Karpas-422 (cell line): ENCODE data around the gene FAM120B. TPM values are rescaled to one million over a fixed set of nuclear protein-coding genes. Genes with fewer than 3 reads are reported as not detected.

ENCODE experiments used
- DNase-seq: peaks from one replicate; pipeline ENCODE4 v3.0.0-alpha.2; 2015
- H2AFZ ChIP-seq: fragments of 200-600 bp; sonication (generic); 2 replicates; pipeline ENCODE4 v1.6.1; 2014; ENCODE audit warnings: antibody characterized with exemption, low read length, mixed read lengths
- H3K27ac ChIP-seq: fragments of 200-600 bp; sonication (generic); 2 replicates; pipeline ENCODE4 v1.5.1; 2014; ENCODE audit warnings: mild to moderate bottlenecking, low read length, moderate library complexity
- H3K27me3 ChIP-seq: fragments of 200-600 bp; sonication (generic); 2 replicates; pipeline ENCODE4 v1.6.1; 2014; ENCODE audit warnings: low read length, mixed read lengths
- H3K36me3 ChIP-seq: fragments of 200-600 bp; sonication (generic); 2 replicates; pipeline ENCODE4 v1.6.1; 2014; ENCODE audit warnings: low read length, mixed read lengths; ENCODE audit not compliant: insufficient read depth
- H3K4me1 ChIP-seq: fragments of 200-600 bp; sonication (generic); 2 replicates; pipeline ENCODE4 v1.6.1; 2014; ENCODE audit warnings: mild to moderate bottlenecking, low read length, mixed read lengths
- H3K4me2 ChIP-seq: fragments of 200-600 bp; sonication (generic); 2 replicates; pipeline ENCODE4 v1.6.1; 2014; ENCODE audit warnings: low read length, low read depth, mild to moderate bottlenecking; ENCODE audit not compliant: poor library complexity, severe bottlenecking
- H3K4me3 ChIP-seq: fragments of 200-600 bp; sonication (generic); 2 replicates; pipeline ENCODE4 v1.5.1; 2014; ENCODE audit warnings: mild to moderate bottlenecking, antibody characterized with exemption, low read length, mixed read lengths
- H3K79me2 ChIP-seq: fragments of 200-600 bp; sonication (generic); 2 replicates; pipeline ENCODE4 v1.6.1; 2014; ENCODE audit warnings: mild to moderate bottlenecking, low read length, mixed read lengths
- H3K9ac ChIP-seq: fragments of 200-600 bp; sonication (generic); 2 replicates; pipeline ENCODE4 v1.6.0; 2014; ENCODE audit warnings: low read length
- H3K9me2 ChIP-seq: fragments of 200-600 bp; sonication (generic), shearing (Covaris generic); replicated peaks from 2 replicates; pipeline ENCODE4 v1.6.0; 2014; ENCODE audit warnings: mild to moderate bottlenecking, low read length, moderate library complexity; ENCODE audit not compliant: insufficient read depth
- H3K9me3 ChIP-seq: fragments of 300-700, 200-600 bp; sonication (generic); 2 replicates; pipeline ENCODE4 v1.6.1; 2014; ENCODE audit warnings: low read length, mixed read lengths
- H4K20me1 ChIP-seq: fragments of 200-600 bp; sonication (generic); 2 replicates; pipeline ENCODE4 v1.6.1; 2014; ENCODE audit warnings: mild to moderate bottlenecking, antibody characterized with exemption, low read length, low read depth; ENCODE audit not compliant: insufficient read depth
- total RNA-seq: library from RNA; depleted of rRNA; stranded (reverse); fragments of >200 nt; shearing (Covaris generic); gene quantifications from 2 replicates; pipeline ENCODE4 v1.2.3, GENCODE V29; 2014; ENCODE audit warnings: low replicate concordance

Gene FAM120B
- total RNA-seq, 1 experiment from 2014 or later = 32.1 TPM

- no peaks in the 10 kb centered on the region for H3K79me2 ChIP-seq
- H3K4me1 ChIP-seq = no peaks in the 10 kb centered on the region
- H3K27me3 ChIP-seq = no peaks in the 10 kb centered on the region
- no peak overlapping the region for H2AFZ ChIP-seq
- H3K4me2 ChIP-seq = no peak overlapping the region
- H3K9ac ChIP-seq = no peak overlapping the region
- no peaks in the 10 kb centered on the region for H3K9me2 ChIP-seq
- no peak for DNase-seq
- H3K36me3 ChIP-seq = no peaks in the 10 kb centered on the region
- no peaks in the 10 kb centered on the region for H3K9me3 ChIP-seq
- H3K27ac ChIP-seq = no peak overlapping the region
- no peak overlapping the region for H3K4me3 ChIP-seq
- no peaks in the 10 kb centered on the region for H4K20me1 ChIP-seq
These were observed 131.3 kb downstream of the FAM120B start for GRCh38 chr6:170437719-170438401.

GRCh38 chr6:170438402-170438753 is 131.8 kb downstream of the FAM120B start:
- no peak overlapping the region for H3K4me2 ChIP-seq
- no peaks in the 10 kb centered on the region for H3K4me1 ChIP-seq
- no peaks in the 10 kb centered on the region for H3K36me3 ChIP-seq
- no peak overlapping the region for H3K9ac ChIP-seq
- DNase-seq = peak; percentile 58
- no peak overlapping the region for H2AFZ ChIP-seq
- H3K27me3 ChIP-seq = no peaks in the 10 kb centered on the region
- no peaks in the 10 kb centered on the region for H3K9me2 ChIP-seq
- H3K27ac ChIP-seq = no peak overlapping the region
- H4K20me1 ChIP-seq = no peaks in the 10 kb centered on the region
- no peak overlapping the region for H3K4me3 ChIP-seq
- H3K79me2 ChIP-seq = no peaks in the 10 kb centered on the region
- no peaks in the 10 kb centered on the region for H3K9me3 ChIP-seq

- no peak overlapping the region for H3K9ac ChIP-seq
- H3K79me2 ChIP-seq = no peaks in the 10 kb centered on the region
- no peaks in the 10 kb centered on the region for H4K20me1 ChIP-seq
- no peak overlapping the region for H3K27ac ChIP-seq
- no peaks in the 10 kb centered on the region for H3K9me2 ChIP-seq
- H3K27me3 ChIP-seq = no peaks in the 10 kb centered on the region
- no peak overlapping the region for H3K4me3 ChIP-seq
- no peak for DNase-seq
- H3K9me3 ChIP-seq = no peaks in the 10 kb centered on the region
- no peaks in the 10 kb centered on the region for H3K36me3 ChIP-seq
- no peaks in the 10 kb centered on the region for H3K4me1 ChIP-seq
- no peak overlapping the region for H3K4me2 ChIP-seq
- no peak overlapping the region for H2AFZ ChIP-seq
These were observed 132.3 kb downstream of the FAM120B start for GRCh38 chr6:170438861-170439260.

- Histone ChIP-seq H3K27me3 (no peaks in the 10 kb centered on the region), H3K9ac (no peak overlapping the region), H3K4me3 (no peak overlapping the region), H3K9me2 (no peaks in the 10 kb centered on the region), H3K4me1 (no peaks in the 10 kb centered on the region), H3K9me3 (no peaks in the 10 kb centered on the region), H2AFZ (no peak overlapping the region), H3K27ac (no peak overlapping the region), H3K4me2 (no peak overlapping the region), H3K36me3 (no peaks in the 10 kb centered on the region), H3K79me2 (no peaks in the 10 kb centered on the region), H4K20me1 (no peaks in the 10 kb centered on the region)
- no peak for DNase-seq
These were observed 133.1 kb downstream of the FAM120B start for GRCh38 chr6:170439366-170440361.

- Histone ChIP-seq H3K4me3 (no peak overlapping the region), H3K9me2 (no peaks in the 10 kb centered on the region), H3K9me3 (no peaks in the 10 kb centered on the region), H2AFZ (no peak overlapping the region), H3K4me1 (no peaks in the 10 kb centered on the region), H4K20me1 (no peaks in the 10 kb centered on the region), H3K36me3 (no peaks in the 10 kb centered on the region), H3K4me2 (no peak overlapping the region), H3K79me2 (no peaks in the 10 kb centered on the region), H3K27ac (no peak overlapping the region), H3K9ac (no peak overlapping the region), H3K27me3 (no peaks in the 10 kb centered on the region)
- no peak for DNase-seq
These were observed 133.9 kb downstream of the FAM120B start for GRCh38 chr6:170440437-170440836.

GRCh38 chr6:170441316-170441715 is 134.8 kb downstream of the FAM120B start:
- Histone ChIP-seq H4K20me1 (no peaks in the 10 kb centered on the region), H2AFZ (no peak overlapping the region), H3K4me2 (no peak overlapping the region), H3K27ac (no peak overlapping the region), H3K36me3 (no peaks in the 10 kb centered on the region), H3K79me2 (no peaks in the 10 kb centered on the region), H3K4me3 (no peak overlapping the region), H3K4me1 (no peaks in the 10 kb centered on the region), H3K27me3 (no peaks in the 10 kb centered on the region), H3K9me2 (no peaks in the 10 kb centered on the region), H3K9me3 (no peaks in the 10 kb centered on the region), H3K9ac (no peak overlapping the region)
- DNase-seq = no peak

GRCh38 chr6:170442596-170442995 is 136.0 kb downstream of the FAM120B start:
- no peaks in the 10 kb centered on the region for H4K20me1 ChIP-seq
- H3K4me3 ChIP-seq = no peak overlapping the region
- H3K79me2 ChIP-seq = no peaks in the 10 kb centered on the region
- H3K27ac ChIP-seq = no peak overlapping the region
- no peaks in the 10 kb centered on the region for H3K9me2 ChIP-seq
- no peaks in the 10 kb centered on the region for H3K27me3 ChIP-seq
- H3K9ac ChIP-seq = no peak overlapping the region
- no peak overlapping the region for H3K4me2 ChIP-seq
- H3K4me1 ChIP-seq = no peaks in the 10 kb centered on the region
- no peak for DNase-seq
- H2AFZ ChIP-seq = no peak overlapping the region
- no peaks in the 10 kb centered on the region for H3K36me3 ChIP-seq
- H3K9me3 ChIP-seq = no peaks in the 10 kb centered on the region

- Histone ChIP-seq H3K36me3 (no peaks in the 10 kb centered on the region), H3K4me2 (no peak overlapping the region), H3K27me3 (no peaks in the 10 kb centered on the region), H3K9ac (no peak overlapping the region), H3K4me3 (no peak overlapping the region), H3K9me2 (no peaks in the 10 kb centered on the region), H3K27ac (no peak overlapping the region), H3K79me2 (no peaks in the 10 kb centered on the region), H3K4me1 (no peaks in the 10 kb centered on the region), H3K9me3 (no peaks in the 10 kb centered on the region), H2AFZ (no peak overlapping the region), H4K20me1 (no peaks in the 10 kb centered on the region)
- no peak for DNase-seq
These were observed 136.6 kb downstream of the FAM120B start for GRCh38 chr6:170443151-170443662.
